GM18508 (cell line): ENCODE results near the gene TPK1.
"Not testable (repeated sequence)": the region's sequence is repeated elsewhere in the genome, so short reads cannot be mapped to it uniquely, and the experiment has no call there.

Experiments used
- ATAC-seq: cut with Tn5 transposase; IDR thresholded peaks from one replicate; pipeline ENCODE4 v1.9.1; 2021; ENCODE audit warnings: moderate number of reproducible peaks; ENCODE audit not compliant: insufficient read depth, unreplicated experiment

The TPK1 gene

DNA sequence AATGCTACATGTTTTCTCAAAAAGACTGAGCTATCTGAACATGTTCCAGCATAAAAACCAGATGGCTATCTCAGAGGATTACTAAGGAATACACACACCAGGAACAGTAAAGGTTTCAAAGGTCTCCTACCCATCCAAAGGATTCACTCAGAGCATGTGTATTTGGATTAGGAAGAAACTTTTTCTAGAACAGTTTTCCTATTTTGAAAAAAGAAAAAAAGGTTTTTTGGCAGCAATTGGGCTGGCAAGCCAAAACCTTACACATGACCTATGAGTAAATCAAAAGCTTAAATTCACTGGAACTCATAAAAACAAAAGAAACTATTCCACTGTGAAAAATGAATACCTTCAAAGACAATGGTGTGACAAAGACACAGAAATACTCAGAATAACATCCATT is 9.6 kb downstream of the TPK1 start:
- no peak for ATAC-seq

DNA sequence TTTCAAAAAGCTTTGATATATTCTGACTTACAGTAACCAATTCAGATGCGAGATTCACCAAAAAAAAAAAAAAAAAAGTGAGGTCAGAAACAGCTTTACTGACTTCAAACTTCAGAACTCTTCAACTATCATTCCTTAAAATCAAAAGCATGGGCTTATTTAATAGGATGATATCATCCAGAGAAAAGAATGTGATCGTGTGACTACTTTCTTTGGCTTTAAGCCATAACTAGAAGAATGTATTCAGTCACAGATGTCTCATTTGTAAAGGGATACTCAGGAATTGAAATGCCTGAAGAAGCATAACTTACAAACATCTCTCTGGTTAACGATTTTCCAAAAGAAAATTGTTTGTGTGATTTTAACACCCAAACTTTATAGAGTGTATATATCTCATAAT is 11.5 kb downstream of the TPK1 start:
- no peak for ATAC-seq

DNA sequence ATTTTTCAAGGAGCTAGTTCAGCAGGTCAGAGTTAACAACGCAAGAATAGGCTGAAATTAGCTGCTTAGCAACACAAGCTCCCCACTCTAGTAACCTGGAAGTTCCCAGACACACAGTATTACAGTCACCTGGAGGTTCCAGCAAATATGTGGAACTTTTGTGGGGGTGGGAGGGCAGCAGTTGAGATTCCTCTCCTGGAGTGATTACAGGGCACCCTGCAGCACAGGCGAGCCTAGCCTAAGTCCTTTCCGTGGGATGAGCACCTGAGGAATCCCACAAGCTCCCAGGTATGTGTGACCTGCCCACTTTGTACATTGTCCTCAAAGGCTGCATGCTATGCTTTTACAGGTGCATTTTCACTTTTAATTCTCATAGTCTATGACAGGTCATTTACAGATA is 13.6 kb downstream of the TPK1 start:
- no peak for ATAC-seq

DNA sequence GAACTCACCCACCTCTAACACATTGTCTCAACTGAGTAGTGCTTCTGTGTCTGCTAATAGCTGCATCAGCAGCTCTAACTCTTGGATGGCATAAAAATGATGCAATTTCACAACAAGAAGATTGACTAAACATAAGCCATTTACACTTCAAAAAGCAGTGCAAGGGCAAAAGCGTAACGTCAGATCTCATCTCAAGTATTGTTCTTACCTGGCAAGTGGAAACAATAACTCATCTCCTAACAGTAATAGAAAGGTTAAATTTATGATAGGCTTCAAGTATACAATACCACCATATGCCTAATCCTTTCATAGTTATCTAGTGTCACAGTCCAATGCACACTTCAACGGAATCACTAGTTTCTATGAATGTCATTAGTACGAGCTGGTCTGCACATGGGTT is 14.8 kb downstream of the TPK1 start:
- peak; percentile 50 for ATAC-seq

DNA sequence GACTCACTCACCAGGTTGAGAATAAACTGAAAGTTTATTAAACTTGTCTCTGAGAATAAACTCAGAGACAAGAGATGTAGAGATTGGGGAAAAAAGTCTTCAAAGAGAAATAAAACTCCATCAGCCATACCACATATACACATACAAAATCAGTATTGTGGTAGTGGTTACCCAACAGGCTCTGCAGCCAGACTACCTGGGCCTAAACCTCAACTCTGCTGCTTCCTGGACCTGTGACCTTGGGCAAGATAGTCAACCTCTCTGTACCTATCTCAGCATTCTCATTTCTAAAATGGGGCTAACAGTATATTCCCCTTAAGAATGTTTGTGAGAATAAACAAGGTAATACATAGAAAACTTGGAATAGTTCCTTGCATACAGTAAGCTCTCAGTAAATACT is 15.3 kb downstream of the TPK1 start:
- ATAC-seq, result no peak

DNA sequence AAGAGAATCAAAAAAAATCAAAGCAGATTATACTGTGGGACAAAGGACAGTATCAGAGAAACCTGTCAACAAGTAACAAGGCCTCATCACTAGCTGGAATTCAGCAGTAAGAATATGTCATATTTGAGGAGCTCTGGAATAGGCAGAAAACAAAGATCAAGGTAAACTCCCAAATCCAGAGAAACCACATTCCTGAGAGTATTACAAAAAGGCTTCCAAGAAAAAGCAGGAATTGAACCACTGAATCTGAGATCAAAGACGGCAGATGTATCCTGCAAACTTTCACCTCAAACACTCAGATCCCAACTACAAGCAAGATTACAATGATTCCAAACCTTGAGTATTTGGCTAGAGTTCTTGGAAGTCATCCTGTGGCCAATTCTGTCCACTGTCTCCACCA is 16.3 kb downstream of the TPK1 start:
- no peak for ATAC-seq

DNA sequence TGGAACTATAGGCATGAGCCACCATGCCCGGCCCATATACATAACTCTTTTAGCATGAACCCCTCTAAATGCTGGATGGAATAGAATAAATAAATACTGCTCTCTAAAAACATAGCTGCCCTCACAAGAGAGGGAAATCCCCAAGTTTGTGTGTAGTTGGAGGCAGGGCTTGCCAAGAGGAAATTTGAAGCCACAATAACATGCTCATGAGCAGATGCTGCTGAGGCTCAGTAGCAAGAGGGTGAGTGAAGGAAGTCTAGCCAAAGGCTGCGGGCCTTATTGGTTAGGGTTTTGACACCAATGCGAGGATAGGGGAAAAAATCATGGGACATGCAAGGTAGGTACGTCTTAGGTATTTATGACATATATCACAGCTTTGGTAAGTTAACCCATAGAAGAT is 17.3 kb downstream of the TPK1 start:
- ATAC-seq, result peak; percentile 60

DNA sequence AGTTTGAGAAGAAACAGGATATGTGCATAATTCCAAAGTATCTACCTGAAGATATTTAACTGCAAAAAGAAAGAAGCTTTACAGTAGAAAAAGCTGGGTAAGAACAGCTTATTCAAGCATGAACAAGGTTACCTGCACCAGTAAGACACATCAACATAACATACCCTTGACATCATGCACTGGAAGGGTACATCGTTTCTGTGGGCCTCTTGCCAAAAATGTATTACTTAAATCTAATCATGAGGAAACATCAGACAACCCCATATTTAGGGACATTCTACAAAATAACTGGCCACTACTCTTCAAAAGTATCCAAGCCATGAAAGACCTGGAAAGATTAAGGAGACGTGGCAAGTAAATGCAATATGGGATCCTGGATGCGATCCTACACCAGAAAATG is 18.9 kb downstream of the TPK1 start:
- no peak for ATAC-seq

DNA sequence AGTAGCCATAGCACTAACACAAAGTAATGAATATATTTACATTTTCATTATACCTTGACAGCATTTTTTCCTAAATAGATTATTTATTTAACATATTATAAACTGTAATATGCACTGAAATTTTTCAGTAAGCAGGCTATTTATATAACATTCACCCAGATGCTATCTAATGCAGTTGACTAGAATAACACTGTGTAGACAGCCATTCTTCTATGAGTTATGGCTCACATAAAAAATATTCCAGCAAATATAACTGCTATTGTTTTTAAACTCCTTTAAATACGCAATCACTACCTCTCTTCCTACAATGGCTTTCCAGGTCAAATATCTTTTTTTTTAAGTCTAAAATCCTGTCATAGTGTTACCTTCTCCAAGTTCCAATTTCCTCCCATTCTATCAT is 21.6 kb downstream of the TPK1 start:
- ATAC-seq, result no peak

DNA sequence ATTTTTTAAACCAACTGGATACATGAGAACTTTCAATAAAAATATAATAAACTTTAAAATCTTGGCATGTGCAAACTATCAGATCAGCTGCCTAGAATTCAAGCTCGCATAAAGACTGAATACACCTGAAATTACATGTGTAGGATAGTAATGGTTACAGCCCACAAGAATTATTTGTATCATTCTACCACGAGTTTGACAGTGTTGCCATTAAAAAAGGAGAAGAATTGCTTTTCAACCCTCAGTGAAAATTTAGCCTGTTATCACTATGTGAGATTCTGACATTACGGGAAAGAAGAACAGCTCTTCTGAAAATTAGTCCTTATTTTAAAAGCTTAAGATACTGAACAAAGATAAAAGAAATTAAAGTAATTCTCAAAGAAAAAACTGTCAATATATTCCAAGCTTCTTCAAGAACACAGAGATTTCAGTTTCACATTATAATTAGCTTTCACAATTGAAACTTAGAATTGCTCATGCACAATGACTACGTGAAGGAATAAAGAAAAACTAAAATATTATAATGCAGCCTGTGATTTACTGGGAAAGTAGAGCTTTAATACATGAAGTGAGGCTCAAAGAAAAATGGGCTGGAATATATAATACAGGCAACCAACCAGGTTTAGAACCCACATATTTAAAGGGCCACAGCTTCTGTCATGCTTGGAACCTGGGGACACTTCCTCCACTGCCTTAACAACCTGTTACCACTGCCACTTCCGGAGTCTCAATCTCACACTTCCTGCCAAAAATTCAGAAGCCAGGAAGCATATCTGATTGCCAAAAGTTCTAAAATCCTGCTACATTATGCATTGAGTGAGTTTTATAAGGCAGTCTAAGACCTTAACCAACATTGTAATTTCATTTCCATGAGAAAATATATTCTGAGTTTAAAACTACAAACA is 23.2 kb downstream of the TPK1 start:
- peak; percentile 92 for ATAC-seq

DNA sequence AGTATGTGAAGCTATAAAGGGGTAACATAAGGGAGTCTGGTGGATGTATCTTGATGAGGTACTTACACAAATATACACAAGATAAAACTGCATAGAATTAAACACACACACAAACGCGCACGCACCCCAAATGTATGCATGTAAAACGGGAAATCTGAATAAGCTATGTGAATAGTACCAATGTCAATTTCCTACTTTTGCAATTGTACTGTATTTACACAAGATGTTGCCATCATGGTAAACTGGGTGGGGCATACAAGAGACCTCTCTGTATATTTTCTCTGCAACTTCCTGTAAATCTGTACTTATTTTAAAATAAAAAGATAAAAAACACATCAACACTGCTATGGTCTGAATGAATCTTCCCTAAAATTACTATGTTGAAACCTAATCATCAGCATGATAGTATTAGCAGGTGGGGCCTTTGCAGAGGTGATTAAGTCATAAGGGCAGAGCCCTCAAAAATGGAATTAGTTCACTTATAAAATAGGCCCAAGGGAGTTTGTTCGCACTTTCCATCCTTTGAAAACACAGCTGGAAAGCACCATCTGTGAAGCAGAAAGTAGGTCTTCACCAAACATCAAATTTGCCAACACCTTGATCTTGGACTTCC is 30.1 kb downstream of the TPK1 start:
- ATAC-seq, result no peak

DNA sequence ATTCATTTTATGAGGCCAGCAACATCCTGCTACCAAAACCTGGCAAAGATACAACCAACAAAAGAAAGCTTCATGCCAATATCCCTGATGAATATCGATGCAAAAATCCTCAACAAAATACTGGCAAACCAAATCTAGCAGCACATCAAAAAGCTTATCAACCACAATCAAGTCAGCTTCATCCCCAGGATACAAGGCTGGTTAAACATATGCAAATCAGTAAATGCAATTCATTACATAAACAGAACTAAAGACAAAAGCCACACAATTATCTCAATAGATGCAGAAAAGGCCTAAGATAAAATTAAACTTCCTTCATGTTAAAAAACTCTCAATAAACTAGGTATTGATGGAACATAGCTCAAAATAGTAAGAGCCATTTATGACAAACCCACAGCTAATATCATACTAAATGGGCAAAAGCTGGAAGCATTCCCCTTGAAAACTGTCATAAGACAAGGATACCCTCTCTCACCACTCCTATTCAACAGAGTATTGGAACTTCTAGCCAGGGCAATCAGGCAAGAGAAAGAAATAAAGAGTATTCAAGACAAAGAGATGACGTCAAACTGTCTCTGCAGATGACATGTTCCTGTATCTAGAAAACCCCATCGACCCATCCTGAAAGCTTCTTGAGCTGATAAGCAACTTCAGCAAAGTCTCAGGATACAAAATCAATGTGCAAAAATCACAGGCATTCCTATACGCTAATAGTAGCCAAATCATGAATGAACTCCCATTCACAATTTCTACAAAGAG is 35.0 kb downstream of the TPK1 start:
- not testable (repeated sequence) for ATAC-seq

DNA sequence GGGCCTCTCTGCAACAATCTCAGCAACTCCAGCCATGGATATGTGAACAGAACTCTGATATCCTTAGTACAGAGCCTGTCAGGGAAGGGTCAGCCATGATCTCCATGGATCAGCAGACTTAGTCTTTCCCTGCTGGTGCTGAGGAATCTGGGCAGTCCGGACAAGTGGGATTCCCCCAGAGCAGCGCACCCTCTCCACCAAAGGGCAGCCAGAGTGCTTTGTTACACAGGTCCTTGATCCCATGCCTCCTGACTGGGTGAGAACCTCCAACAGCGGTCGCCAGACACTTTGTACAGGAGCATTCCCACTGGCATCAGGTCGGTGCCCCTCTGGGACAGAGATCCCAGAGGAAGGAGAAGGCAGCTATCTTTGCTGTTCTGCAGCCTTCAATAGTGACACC is 38.9 kb downstream of the TPK1 start:
- ATAC-seq, result no peak

DNA sequence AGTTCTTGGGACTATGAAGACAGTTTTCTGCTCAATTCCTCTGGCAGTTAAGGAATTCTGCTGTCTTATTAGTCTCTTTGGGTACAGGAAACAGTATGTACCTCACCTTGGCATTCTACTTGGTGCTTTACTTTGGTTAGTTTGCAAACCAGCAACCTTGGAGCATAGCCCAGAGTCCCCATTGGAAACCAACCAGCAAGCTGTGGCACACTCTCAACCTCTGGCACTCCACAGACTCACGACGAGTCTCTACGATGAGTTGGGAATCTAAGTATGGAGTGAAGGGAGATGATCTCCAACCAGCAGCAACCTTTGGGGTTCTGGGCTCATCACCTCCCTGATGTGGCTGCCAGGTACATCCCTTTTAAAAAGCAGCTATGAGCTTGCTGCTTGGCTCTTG is 43.8 kb downstream of the TPK1 start:
- no peak for ATAC-seq

DNA sequence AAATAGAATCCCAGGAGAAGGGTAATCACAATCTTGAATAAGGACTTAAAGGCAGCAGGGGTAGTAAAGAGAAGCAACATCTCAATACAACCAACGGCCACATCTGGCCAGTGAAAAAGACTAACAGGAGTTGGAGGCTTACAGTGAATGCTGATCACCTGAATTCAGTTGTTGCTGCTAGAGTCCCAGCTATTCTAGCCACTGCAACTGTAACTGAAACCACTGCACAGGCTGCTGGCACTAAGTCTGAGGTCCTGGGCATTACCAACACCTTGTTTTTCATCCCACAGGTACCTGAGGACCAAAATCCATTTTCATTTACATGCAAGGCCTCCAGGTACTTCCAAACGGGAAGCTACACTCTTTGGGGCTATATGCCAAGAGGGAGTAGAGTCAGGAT is 44.4 kb downstream of the TPK1 start:
- ATAC-seq, result no peak

DNA sequence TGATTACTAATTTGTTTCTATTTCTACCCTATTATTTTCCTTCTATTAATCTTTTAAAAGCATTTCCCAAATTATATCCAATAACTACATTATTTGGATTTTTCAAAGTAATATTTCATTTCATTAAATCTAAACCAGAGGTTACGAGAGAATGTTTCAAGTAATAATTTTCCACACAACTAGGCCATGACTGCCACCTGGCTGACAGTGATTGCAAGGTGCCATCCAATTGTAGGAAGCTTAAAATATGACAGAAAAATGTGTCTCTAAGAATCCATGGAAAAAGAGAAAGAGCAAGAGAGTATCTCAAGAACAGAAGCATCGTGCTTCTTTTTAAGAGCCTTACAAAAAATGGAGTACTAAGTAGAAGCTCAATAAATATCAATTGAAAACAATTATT is 48.7 kb downstream of the TPK1 start:
- ATAC-seq, result no peak

DNA sequence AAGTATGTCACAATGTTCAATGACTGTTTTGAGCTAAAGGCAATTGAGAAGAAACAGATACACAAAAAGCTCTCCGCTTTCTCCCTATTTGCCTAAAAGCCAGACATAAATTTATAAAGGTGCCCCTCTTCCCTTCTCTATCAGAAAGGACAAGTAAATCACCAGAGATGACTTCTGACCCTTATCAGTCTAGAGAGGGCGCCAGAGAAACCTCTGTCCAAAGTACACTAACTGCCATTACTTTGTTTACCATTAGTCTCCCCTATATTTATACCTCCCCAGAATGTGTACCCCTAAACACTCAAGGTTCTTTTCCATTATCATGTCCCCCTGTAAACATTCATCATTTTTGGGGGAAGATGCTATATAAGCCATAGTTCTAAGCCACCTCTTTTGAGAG is 49.3 kb downstream of the TPK1 start:
- no peak for ATAC-seq

DNA sequence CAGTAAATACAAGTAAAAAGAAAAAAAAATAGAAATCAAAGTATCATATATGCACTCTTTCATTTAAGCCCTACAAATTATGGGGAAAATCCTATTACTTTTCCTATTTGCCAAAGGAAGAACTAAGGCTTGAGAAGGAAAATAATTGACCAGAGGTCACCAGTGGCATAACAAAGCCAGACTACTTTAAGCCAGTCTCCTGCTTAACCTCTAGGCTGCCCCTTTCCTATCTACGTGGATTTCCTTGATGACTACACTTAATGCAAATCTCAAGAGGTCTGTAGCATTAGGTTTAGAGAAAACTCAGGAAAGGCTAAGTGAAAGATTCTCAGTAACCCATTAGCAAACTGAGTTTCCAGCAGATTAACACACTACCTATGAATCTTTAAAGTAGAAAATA is 49.8 kb downstream of the TPK1 start:
- ATAC-seq, result no peak

DNA sequence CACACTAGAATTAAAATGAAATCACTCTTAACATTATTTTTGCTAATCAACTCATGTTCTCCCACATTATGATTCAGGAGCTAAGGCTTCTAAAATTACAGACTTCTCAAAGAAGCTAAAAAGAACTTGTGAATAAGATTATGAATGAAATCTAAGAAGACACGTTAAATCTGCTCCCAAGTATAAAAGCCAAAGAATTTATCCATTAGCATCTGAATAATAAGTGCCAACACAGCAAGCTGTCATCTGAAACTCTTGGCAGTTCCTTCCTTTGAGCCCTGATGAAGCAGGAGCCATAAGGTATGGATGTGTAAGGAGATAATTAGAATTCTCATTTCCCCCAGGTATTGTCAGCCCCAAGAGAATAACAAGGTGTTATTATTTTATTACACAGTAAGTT is 50.3 kb downstream of the TPK1 start:
- ATAC-seq, result no peak

DNA sequence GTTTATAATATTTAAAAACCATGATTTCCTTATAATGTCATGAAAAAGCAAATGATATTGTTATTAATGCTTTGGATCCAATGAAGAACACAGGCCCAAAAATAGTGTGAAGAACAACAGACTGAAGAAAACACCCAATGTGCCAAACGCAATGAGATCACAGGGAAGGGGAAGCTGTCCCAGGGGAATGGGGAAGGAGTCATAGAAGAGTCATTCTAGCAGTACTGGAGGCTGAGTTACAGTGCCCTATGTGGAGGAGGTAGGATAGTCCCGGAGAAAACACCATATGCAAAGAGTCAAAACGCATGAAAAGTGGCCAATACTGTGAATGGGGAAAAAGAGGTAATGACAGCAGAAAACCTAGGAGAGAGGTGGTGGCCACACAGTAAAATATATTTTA is 50.9 kb downstream of the TPK1 start:
- ATAC-seq, result no peak

DNA sequence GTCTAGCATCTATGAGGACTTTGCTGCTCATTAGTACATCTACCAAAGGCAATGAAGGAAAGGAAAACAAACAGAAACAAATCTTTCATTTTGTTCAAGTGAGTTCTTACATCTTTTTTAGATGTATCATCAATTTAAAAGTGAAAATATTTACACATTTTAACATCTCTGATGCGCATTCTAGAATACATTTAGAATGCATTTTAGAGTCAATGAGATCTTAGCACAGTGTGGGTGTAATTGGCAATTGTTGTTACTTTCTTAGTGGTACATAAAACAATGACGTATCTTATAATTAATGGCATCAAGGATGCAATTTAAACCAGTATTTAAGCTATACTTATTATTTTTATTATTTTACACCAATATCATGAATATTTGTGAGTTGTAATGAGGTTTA is 51.4 kb downstream of the TPK1 start:
- ATAC-seq, result no peak
